Renal cortex interstitium (tissue), 11 donors: Measurements from ENCODE around the gene UAP1L1. TPM values are rescaled to one million over a fixed set of nuclear protein-coding genes. Genes with fewer than 3 reads are reported as not detected.

Source experiments
- DNase-seq, 11 donors: peaks; one replicate each; pipeline ENCODE4 v3.0.0-alpha.2; 2013; ENCODE audit warnings: low read depth in 9 of 11, low spot score in 4 of 11; ENCODE audit errors: extremely low read depth in 1 of 11
- polyA plus RNA-seq, 3 donors: library from polyadenylated mRNA; unstranded; fragments of 120-200 nt; gene quantifications; one replicate each; pipeline ENCODE4 v1.2.1, GENCODE V29; 2013; ENCODE audit not compliant: insufficient read length in 3 of 3

Gene UAP1L1
- polyA plus RNA-seq, 3 donors, result 4.9 to 9.2 (median 5.7) TPM

DNA sequence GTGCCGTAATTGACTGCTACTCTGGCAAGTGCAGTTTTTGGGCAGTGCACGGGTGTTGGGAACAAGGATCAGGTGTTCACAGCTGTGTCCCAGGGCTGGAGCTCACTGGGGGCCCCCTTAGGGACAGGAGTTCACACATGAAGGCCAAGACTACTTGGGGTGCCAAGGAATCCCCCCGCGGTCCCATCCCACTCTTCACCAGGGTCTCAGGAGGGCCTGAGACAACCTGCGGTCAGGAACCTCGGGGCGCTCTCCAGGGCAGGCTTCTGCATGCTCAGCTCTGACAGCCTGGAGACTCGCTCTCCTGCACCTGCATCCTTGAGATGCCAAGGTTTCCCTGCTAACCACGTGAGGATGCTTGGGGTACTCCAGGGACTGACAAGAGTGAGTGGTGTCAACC, 7.2 kb downstream of the UAP1L1 start:
- no peak for DNase-seq

DNA sequence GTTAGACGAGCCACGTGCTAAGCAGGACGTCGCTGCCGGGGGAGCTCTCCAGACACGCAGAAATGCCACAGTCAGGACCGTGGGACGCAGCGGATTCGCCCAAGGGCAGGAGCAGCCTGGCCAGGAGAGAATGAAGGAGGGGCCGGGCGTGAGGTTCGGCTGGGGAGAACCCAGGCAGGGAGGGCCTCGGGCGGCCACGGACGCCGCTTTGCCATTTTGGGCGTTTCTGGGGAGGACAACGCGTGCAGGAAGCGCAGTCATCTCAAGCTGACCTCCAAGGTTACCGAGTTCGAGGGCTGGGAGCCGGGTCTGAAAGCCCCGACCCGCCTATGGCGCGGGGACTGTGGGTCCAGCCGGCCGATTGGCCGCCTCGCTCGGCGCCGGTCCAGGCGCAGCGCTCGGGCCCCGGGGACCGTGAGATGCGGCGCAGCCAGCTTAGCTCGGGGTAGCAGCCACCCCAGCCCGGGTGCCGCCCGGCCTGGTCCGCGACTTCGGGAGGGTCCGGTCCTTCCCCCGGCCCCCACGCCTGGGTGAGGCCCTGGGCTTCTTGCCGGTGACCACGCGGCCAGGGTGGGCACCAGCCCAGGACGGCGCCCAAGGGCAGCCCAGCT, 8.7 kb downstream of the UAP1L1 start:
- DNase-seq, result no peak

DNA sequence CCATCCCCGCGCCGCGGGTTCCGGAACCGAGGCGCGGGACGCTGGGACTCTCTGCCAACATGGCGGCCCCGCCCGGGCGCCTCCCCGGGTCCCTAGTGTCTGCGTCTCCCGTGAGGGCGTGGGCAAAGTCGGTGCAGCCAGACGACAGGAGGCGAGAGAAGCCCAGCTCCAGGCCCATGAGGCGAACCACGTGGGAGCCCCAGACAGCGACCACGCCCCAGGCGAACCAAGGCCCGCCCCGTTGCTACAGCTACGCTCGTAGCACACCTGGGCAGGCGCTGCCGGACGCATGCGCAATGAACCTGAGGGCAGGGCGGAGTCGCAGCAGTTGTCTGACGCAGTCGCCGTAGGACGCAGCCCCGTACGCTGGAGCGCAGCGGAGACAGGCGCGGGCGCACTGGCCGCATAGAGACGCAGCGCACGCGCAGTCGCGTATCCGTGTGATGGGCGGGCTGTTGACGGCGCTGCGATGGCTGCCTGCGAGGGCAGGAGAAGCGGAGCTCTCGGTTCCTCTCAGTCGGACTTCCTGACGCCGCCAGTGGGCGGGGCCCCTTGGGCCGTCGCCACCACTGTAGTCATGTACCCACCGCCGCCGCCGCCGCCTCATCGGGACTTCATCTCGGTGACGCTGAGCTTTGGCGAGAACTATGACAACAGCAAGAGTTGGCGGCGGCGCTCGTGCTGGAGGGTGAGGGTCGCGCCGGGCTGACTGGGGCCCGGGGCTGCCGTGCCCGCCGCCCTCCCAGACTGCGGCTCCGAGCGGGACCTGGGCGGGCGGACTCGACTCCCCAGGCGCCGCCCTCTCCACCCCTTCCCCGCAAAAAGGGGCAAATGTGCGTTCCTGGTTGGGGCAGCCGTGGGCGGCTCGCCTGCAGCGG, 9.5 kb downstream of the UAP1L1 start, which contains the start of gene MAN1B1:
MAN1B1 (plus strand) TSS at position 455 of the 878 bp plus-strand sequence; CDS start at position 470, 15 bp downstream.
- peak; percentile 87 to 99 (median 97) for DNase-seq

GRCh38 chr9:137087409-137087925, 10.2 kb downstream of the UAP1L1 start:
- DNase-seq, result no peak

GRCh38 chr9:137088121-137088520, 10.8 kb downstream of the UAP1L1 start:
- DNase-seq, result no peak

DNA sequence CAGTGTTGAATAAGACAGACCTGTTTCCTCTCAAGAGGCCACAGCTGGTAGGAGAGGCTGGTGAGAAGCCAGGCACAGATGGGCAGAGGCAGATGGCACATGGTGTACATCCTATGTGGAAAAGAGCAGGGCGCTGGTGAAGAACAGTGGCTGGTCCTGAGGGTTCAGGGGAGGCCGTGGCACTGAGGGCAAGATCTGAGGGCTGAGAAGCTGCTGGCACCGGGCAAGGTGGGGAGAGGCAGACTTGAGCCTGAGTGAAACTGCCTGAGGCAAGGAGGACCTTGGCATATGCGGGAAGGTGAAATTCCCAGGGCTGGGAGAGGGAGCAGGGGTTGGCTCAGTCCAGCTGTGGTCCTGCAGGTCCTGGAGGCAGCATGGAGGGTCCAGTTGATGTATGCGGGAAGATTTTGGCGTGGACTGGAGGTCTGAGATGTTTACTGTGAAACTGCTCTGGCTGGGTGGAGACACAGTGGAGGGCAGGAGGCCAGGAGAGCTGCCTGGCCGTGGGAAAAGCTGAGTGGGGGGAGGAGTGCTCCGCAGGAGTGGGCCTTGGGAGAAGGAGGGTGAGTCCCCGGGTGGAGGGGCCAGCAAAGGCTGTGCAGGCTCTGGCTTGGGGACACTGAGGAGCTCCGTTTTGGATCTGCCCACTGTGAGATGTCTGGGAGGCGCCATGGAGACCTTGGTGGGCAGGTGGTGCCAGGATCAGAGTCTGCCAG, 12.1 kb downstream of the UAP1L1 start:
- no peak for DNase-seq

DNA sequence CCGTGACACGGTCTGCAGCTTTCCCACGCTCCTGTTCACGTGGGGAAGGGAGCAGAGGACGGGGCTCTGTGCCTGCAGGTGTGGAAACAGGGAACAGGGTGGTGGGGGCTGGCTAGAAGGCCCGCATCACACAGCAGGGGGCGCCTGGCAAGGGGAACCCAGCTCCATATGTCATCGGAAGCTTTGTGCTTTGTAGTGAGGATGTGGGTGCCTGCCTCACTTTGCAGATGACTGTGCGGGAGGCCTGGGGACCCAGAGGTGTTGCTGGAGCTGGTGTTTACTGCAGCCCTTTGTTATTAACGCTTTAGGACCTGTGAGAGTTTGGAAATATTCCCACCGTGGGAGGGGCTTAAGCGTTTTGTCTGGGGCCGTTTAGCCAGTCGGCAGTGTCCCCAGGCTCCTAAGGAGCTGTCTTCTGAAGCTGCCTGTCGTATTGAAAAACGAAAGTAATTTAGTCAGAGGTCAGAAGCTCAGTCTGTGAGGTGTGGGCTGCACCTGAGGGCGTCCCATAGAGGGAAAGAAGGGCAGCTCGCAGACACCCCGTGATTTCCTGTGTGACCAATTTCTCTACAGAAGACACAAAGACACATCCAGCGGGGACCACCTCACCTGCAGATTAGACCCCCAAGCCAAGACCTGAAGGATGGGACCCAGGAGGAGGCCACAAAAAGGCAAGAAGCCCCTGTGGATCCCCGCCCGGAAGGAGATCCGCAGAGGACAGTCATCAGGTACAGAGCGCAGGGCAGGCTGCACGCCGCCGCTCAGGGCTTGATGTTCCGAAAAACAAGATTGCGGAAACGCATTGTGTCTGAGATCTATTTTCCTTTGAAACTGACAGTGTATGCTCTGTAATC, 18.6 kb downstream of the UAP1L1 start:
- no peak for DNase-seq

DNA sequence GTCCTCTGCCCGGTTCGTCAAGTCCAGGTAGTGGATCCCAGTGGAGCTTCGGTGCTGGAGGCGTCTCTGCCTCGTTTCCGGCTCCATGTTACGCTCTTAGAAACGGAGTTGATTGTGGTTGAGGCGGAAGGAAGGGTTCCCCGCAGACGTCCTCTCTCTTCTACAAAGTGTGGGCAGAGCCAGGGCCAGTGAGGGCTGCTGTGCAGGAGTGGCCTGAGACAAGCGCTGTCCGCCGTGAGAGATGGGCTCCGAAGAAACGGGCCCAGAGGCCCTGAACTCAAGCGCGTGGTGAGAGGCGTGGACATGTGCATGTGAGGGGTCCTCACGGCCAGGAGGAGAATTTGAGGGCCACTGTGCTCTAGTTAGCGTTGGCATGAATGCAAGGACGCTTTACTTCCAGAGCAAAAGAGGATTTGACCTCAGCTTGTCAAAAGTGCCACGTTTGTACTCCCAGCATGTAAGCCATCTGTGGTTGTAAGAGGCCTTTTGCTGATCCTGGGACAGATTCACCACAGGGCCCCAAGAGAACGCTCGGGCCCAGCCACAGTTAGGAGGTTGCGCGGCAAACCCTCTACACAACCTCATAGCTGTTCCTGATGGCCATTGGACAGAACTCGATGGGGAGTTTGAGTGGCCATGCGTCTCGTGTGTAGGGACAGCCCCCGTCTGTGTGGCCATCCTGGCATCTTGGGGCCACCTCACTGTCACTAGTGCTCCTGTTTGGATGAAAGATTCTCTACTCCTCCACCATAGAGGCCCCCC, 19.6 kb downstream of the UAP1L1 start:
- no peak for DNase-seq

DNA sequence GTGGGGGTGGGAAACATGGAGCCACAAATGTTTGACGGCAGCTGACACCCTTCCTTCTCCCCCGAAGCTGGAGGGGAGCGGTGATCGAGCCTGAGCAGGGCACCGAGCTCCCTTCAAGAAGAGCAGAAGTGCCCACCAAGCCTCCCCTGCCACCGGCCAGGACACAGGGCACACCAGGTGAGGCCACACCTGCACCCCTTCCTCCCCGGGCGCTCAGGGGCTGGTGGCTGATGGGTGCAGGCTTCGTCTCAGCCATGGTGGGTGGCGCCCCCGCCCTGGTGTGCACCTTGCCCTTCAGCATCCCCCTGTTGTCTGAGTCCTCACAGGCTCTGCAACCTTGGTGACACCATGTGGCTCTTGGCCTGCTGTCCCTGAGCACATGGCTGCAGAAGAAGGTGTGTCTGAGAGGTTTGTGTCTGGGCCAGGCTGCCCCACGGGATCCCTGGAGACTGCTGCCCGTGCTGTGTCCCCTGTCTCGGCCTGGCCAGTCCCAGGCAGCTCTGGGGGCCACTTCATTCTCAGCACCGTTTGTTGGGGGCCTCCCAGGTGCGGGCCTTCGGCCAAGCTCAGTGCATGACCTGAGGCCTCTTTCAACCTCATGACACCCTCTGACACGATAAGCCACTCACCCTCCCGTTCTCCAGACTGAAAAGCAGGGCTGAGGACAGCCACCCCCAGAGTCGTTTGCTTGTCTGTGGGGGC, 20.6 kb downstream of the UAP1L1 start:
- DNase-seq, result no peak

DNA sequence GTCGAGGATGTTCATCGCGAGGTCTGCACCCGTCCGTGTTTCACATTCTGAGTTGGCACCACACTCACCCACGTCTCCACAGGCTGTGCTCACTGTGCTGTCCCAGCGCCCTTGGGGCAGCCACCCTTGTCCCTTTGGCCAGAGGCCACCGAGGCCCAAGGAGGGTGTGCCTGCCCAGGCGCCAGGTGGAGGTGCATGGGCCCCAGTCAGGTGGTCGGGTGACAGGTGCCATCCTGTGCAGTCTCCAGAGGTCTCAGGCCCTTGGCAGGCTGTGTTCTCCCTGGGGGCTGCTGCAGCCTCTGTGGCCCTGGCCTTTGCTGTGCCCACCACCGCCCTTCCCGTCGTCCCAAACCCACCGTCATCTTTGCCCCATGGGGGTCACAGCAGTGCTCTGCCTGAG, 21.9 kb downstream of the UAP1L1 start:
- DNase-seq, result no peak

DNA sequence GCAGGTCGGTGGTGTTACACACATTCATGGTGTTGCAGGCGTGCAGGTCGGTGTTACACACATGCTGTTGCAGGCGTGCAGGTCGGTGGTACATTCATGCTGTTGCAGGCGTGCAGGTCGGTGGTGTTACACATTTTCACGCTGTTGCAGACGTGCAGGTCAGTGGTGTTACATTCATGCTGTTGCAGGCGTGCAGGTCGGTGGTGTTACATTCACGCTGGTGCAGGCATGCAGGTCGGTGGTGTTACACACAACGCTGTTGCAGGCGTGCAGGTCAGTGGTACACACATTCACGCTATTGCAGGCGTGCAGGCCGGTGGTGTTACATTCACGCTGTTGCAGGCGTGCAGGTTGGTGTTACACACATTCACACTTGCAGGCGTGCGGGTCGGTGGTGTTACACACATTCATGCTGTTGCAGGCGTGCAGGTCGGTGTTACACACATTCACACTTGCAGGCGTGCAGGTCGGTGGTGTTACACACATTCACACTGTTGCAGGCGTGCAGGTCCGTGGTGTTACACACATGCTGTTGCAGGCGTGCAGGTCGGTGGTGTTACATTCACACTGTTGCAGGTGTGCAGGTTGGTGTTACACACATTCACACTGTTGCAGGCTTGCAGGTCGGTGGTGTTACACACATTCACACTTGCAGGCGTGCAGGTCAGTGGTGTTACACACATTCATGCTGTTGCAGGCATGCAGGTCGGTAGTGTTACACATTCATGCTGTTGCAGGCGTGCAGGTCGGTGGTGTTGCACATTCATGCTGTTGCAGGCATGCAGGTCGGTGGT, 26.1 kb downstream of the UAP1L1 start:
- no peak for DNase-seq

DNA sequence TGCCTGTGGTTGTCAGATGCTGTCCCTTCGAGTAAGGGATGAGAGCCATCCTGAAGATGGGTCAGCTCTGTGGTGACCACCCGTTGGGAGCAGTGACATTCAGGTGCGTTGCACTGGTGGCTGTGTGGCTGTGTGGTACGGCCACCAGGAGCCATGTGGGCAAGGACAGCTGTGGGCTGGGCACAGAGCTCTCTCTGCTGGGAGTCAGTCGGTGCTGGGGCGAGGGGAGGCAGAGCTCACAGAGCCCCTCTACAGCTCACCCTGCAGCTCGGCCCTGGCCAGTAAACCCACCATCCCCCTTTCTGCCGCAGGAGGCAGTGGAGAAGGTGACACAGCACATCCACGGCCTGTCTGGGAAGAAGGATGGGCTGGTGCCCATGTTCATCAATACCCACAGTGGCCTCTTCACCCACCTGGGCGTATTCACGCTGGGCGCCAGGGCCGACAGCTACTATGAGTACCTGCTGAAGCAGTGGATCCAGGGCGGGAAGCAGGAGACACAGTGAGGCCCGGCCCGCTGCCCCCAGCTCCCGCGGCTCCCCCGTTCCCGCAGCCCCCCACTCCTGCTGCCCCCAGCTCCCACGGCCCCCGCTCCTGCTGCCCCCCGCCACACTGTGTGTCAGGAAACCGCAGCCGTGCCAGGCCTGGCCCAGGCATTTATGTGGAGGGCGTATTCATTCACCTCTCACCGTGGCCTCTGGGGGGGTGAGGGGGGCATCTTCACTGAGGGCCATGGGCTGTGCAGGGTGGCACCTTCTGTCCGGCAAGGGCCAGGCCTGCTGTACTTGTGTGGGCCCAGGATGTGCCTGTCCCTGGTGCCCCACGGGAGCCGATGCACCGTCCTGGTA, 28.7 kb downstream of the UAP1L1 start:
- no peak for DNase-seq

DNA sequence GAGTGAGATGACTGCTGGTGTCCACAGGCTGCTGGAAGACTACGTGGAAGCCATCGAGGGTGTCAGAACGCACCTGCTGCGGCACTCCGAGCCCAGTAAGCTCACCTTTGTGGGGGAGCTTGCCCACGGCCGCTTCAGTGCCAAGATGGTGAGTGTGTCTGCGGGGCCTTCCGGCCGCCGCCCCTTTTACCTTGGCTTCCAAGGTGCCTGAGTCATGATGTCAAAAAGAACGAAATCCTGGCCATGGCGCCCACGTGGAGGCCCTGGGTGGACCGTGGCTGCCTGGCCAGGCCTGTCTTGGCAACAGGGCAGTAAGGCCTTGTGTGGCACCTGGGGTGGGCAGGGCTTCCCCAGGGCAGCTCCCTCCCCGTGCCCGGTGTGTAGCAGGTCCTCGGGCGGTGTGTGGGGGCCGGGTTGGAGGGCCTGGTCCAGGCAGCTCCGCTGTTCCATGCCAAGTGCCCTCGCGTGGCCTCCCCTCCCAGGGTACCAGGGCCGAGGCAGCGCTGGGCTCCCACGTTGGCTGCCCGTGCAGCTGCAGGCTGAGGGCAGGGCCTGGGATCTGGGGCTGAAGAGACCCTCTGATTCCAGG, 29.4 kb downstream of the UAP1L1 start:
- DNase-seq, result no peak

GRCh38 chr9:137107312-137107921, 30.1 kb downstream of the UAP1L1 start:
- no peak for DNase-seq

DNA sequence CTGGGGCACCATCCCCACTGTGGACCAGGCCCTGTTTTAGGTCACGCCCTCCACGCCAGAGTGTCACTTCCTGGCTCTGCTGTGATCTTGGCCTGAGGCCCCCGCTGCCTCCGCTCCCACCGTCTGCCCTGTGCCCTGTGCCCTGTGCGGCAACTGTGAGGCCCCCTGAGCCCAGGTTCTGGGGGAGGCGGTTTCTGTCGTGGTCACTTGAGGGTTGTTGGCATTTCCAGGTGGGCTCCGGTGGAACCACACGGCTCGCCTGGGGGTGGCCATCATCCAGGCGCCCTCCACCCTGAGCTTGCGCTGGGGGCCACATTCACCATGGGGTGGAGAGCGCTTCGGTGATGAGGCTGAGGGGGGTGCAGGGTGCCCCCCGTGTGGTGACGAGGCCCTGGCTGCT, 30.7 kb downstream of the UAP1L1 start:
- DNase-seq, result no peak
